SJSA1 (cell line): ENCODE data around the gene GARIN3. TPM values are rescaled to one million over a fixed set of nuclear protein-coding genes. Genes with fewer than 3 reads are reported as not detected.

ENCODE experiments used
- DNase-seq, 2 experiments: peaks; one replicate each; pipeline ENCODE4 v3.0.0-alpha.2; 2015 to 2020; ENCODE audit warnings: low spot score in 2 of 2, low read depth in 1 of 2
- H3K27ac ChIP-seq: fragments of 250-450 bp; sonication (Bioruptor Pico); 2 replicates; pipeline ENCODE4 v1.5.1; 2020; ENCODE audit warnings: mild to moderate bottlenecking, moderate library complexity
- H3K27me3 ChIP-seq: fragments of 250-450 bp; sonication (Bioruptor Pico); replicated peaks from 2 replicates; pipeline ENCODE4 v1.5.1; 2020; ENCODE audit warnings: mild to moderate bottlenecking, moderate library complexity
- H3K36me3 ChIP-seq: fragments of 250-450 bp; sonication (Bioruptor Pico); 2 replicates; pipeline ENCODE4 v1.5.1; 2020; ENCODE audit warnings: mild to moderate bottlenecking
- H3K4me1 ChIP-seq: fragments of 250-450 bp; sonication (Bioruptor Pico); replicated peaks from 2 replicates; pipeline ENCODE4 v1.6.1; 2021; ENCODE audit warnings: mild to moderate bottlenecking
- H3K4me3 ChIP-seq: fragments of 250-450 bp; sonication (Bioruptor Pico); 2 replicates; pipeline ENCODE4 v1.5.1; 2020; ENCODE audit warnings: mild to moderate bottlenecking
- H3K9me3 ChIP-seq: fragments of 250-450 bp; sonication (Bioruptor Pico); replicated peaks from 2 replicates; pipeline ENCODE4 v1.5.1; 2020; ENCODE audit warnings: mild to moderate bottlenecking
- total RNA-seq: library from RNA; depleted of rRNA; stranded (reverse); fragments of >200 nt; shearing (Covaris generic); gene quantifications from 2 replicates; pipeline ENCODE4 v1.2.3, GENCODE V29; 2014

Gene GARIN3
- total RNA-seq, 1 experiment from 2014 or later = not detected

GRCh38 chr5:157148734-157149615 is 17.1 kb downstream of the GARIN3 start:
- no peaks in the 10 kb centered on the region for H3K36me3 ChIP-seq
- peak; percentile 50 to 67 for DNase-seq
- H3K27me3 ChIP-seq = no peaks in the 10 kb centered on the region; the same call in 1 of the 2 replicates

GRCh38 chr5:157143127-157143971 is 22.7 kb downstream of the GARIN3 start:
- Histone ChIP-seq H3K27me3 (no peaks in the 10 kb centered on the region), H3K9me3 (no peaks in the 10 kb centered on the region), H3K27ac (peak overlapping the region; percentile 86), H3K4me3 (peak overlapping the region; percentile 69), H3K4me1 (peaks cover 11% of the 10 kb centered on the region), H3K36me3 (peaks cover 18% of the 10 kb centered on the region)
- peak in 1 of 2 experiments; percentile 70 for DNase-seq

More at GRCh38 chr5:157148734-157149615, 17.1 kb downstream of the GARIN3 start:
- no peaks in the 10 kb centered on the region; the same call in 1 of the 2 replicates for H3K4me1 ChIP-seq
- H3K27ac ChIP-seq = no peak overlapping the region
- H3K9me3 ChIP-seq = no peaks in the 10 kb centered on the region
- no peak overlapping the region for H3K4me3 ChIP-seq

GRCh38 chr5:157142317-157143126 is 23.5 kb downstream of the GARIN3 start, which contains the start of gene MED7:
TSS of gene MED7 (minus strand) at chr5:157142865. CDS start at chr5:157139431, 3,434 bp downstream.
- Histone ChIP-seq H3K4me1 (peaks cover 11% of the 10 kb centered on the region), H3K27ac (peak within 1 kb of the TSS; percentile 86), H3K4me3 (peak within 1 kb of the TSS; percentile 69), H3K27me3 (no peaks in the 10 kb centered on the region), H3K36me3 (peaks cover 27% of the 10 kb centered on the region), H3K9me3 (no peaks in the 10 kb centered on the region)
- peak; percentile 99 for DNase-seq

GRCh38 chr5:157137691-157138090 is 28.4 kb downstream of the GARIN3 start:
- Histone ChIP-seq H3K27me3 (no peaks in the 10 kb centered on the region), H3K9me3 (no peaks in the 10 kb centered on the region), H3K36me3 (peaks cover 41% of the 10 kb centered on the region), H3K4me1 (peaks cover 7% of the 10 kb centered on the region), H3K27ac (no peak overlapping the region), H3K4me3 (no peak overlapping the region)
- DNase-seq = no peak

- Histone ChIP-seq H3K9me3 (no peaks in the 10 kb centered on the region), H3K4me1 (no peaks in the 10 kb centered on the region), H3K4me3 (no peak overlapping the region), H3K27me3 (no peaks in the 10 kb centered on the region), H3K27ac (no peak overlapping the region), H3K36me3 (peaks cover 11% of the 10 kb centered on the region)
- DNase-seq = no peak
These were observed 33.8 kb downstream of the GARIN3 start for GRCh38 chr5:157132281-157132612.

- H3K27ac ChIP-seq = no peak overlapping the region
- DNase-seq = no peak
- no peaks in the 10 kb centered on the region for H3K4me1 ChIP-seq
- peaks cover under 1% of the 10 kb centered on the region for H3K36me3 ChIP-seq
- no peak overlapping the region for H3K4me3 ChIP-seq
- H3K27me3 ChIP-seq = no peaks in the 10 kb centered on the region
- no peaks in the 10 kb centered on the region for H3K9me3 ChIP-seq
These were observed 35.1 kb downstream of the GARIN3 start for GRCh38 chr5:157130925-157131324.

- Histone ChIP-seq H3K9me3 (0 out of 2 replicates have a peak, but pooled peaks cover 2% of the 10 kb centered on the region), H3K36me3 (no peaks in the 10 kb centered on the region), H3K27me3 (no peaks in the 10 kb centered on the region), H3K4me3 (no peak overlapping the region), H3K27ac (no peak overlapping the region), H3K4me1 (no peaks in the 10 kb centered on the region)
- DNase-seq = no peak
These were observed 44.4 kb downstream of the GARIN3 start for GRCh38 chr5:157121709-157122108.

- Histone ChIP-seq H3K27ac (no peak overlapping the region), H3K27me3 (no peaks in the 10 kb centered on the region), H3K4me3 (no peak overlapping the region), H3K4me1 (no peaks in the 10 kb centered on the region), H3K36me3 (no peaks in the 10 kb centered on the region), H3K9me3 (0 out of 2 replicates have a peak, but pooled peaks cover 2% of the 10 kb centered on the region)
- DNase-seq = no peak
These were observed 46.0 kb downstream of the GARIN3 start for GRCh38 chr5:157120102-157120501.

- no peaks in the 10 kb centered on the region for H3K4me1 ChIP-seq
- no peak for DNase-seq
- H3K4me3 ChIP-seq = no peak overlapping the region
- 0 out of 2 replicates have a peak, but pooled peaks cover 2% of the 10 kb centered on the region for H3K9me3 ChIP-seq
- no peak overlapping the region for H3K27ac ChIP-seq
- H3K36me3 ChIP-seq = no peaks in the 10 kb centered on the region
- no peaks in the 10 kb centered on the region for H3K27me3 ChIP-seq
These were observed 49.5 kb downstream of the GARIN3 start for GRCh38 chr5:157116483-157116954.

- Histone ChIP-seq H3K9me3 (no peaks in the 10 kb centered on the region), H3K27me3 (no peaks in the 10 kb centered on the region), H3K36me3 (no peaks in the 10 kb centered on the region), H3K4me1 (no peaks in the 10 kb centered on the region), H3K27ac (no peak overlapping the region), H3K4me3 (no peak overlapping the region)
- DNase-seq = no peak
These were observed 50.6 kb downstream of the GARIN3 start for GRCh38 chr5:157115502-157115901.

GRCh38 chr5:157115012-157115411 is 51.1 kb downstream of the GARIN3 start:
- H3K4me1 ChIP-seq = no peaks in the 10 kb centered on the region
- H3K27me3 ChIP-seq = no peaks in the 10 kb centered on the region
- H3K9me3 ChIP-seq = no peaks in the 10 kb centered on the region
- no peak for DNase-seq
- no peaks in the 10 kb centered on the region for H3K36me3 ChIP-seq
- no peak overlapping the region for H3K4me3 ChIP-seq
- H3K27ac ChIP-seq = no peak overlapping the region

- Histone ChIP-seq H3K27ac (no peak overlapping the region), H3K27me3 (peaks cover 4% of the 10 kb centered on the region; the same call in 1 of the 2 replicates), H3K4me1 (no peaks in the 10 kb centered on the region), H3K4me3 (no peak overlapping the region), H3K9me3 (no peaks in the 10 kb centered on the region), H3K36me3 (no peaks in the 10 kb centered on the region)
- DNase-seq = no peak
These were observed 53.1 kb downstream of the GARIN3 start for GRCh38 chr5:157113002-157113401.
